ENCODE measurements around the gene SYMPK.

Gene SYMPK

DNA sequence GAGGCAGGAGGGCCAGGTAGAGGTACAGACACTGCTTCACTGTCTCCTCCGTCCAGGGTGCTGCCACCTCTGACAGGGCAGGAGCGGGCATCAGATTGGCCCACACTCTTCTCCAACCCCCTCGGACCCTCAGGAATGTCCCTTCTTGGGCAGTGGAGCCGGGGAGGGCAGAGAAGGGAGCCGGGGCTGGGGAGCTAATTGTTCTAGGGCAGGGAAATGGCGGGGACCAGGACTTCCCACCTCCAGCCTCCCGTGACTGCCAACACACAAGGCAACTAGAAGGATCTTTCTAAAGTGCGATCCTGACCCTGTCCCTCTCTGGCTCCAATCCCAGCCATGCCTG, 37.7 kb downstream of the SYMPK start:
- no peak for DNase-seq (ENCODE audit: low read depth)

DNA sequence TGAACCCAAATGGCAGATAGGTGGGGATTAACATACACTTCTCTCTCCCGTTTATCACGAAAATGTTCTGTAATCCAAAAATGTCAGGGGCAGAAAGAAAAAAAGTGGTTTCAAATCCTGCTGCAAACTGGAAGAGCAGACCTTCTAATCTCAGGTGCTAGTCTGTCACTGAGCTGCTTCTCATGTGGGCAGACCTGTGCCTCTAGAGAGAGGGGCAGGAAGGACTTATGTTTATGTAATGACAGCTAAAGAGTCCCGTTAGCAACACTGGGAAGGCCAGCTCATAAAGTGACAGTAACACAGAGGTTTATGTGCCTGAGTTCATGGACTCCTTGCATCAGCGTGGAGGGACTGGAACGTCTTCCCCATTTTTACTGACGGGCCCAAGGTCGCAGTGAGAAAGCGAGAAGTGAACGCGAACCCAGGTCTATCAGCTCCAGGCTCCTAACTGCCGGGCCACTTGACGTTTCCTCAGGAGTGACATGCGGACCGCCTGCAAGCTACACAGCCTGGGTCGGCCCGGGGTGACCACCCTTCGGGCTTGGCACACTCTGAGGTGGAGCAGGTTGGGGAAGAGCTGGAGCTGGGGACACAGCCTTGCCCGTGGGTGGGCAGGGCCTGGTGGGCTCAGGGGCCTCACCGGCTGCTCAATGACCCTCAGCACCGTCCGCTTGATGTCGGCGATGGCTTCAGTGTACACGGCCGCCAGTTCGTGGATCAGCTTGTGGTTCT, 38.2 kb downstream of the SYMPK start:
- no peak for DNase-seq (ENCODE audit: low read depth)

DNA sequence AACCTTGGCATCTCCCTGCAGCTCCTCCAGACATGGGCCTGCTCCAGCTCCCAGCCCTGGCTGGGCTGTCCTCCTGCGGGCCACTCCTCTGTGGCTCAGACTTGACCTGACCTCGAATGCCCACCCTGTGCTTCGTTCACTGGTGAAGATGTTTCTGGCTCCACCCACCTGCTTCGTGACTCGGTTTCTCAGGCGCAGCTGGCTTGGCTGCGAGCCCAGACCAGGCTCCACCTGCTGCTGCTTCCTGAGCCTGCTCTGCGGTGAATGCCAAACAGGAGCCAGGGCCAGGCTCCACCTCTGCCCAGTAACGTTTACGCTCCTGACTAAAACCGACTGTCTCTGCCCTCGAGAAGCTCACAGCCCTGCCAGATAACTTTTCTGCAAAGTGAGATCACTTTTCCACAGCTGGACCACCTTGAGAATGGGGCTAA, 38.9 kb downstream of the SYMPK start:
- DNase-seq (ENCODE audit: low read depth): no peak

DNA sequence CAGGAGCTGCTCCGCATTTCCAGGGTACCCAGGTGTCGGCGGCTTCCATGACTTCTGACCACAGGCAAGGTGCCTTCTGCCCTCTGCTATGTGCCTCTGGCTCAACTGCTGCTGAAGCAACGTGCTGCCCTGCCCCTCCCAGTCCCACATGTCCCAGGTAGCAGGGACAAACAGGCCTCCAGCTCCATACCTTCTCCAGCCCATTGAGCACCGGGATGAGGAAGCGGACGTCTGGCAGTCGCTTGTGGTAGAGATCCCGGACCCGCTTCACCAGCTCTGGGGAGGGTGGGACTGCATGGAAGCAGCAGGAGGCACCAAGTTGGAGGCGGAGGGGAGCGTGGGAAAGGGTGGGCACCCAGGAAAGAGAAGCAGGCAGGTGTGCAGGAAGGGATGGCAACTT, 39.8 kb downstream of the SYMPK start:
- DNase-seq (ENCODE audit: low read depth): no peak

DNA sequence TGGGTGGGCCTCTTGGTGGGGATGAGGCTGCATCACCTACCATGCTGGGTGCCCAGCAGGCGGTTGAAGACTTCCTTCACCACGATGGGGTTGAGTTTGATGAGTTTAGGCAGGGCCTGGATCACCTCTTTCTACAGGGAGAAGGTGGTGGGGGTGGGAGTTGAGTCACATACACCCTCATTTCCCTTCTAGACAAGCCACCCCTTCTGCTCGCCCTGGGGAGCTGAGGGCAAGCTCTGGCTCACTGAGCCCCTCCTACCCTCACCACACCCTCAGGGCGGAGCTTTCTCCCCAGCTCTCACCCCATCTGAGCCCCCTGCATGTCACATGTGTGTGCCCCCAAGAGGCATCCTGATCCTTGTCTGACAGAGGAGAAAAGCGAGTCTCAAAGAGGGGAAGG, 40.2 kb downstream of the SYMPK start:
- no peak for DNase-seq (ENCODE audit: low read depth)

DNA sequence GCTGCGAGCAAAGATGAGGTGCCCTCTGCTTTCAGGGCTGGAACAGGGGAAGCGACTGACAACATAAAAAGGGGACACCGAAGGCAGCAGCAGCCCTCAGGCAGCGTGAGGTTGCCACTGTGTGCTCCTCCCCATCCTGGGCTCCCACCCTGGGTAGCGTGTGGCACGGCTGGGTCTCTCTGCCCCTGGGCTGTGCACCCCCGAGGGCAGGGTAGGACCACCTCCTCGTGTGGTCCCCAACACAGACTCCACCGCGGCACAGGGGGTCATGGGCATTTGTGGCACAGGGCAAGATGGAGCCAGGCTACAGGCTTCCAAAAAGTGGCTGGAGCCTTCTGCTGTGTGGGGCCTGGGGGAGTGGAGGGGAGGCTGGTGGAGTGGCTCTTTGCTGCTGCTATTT, 41.4 kb downstream of the SYMPK start:
- DNase-seq (ENCODE audit: low read depth): no peak

DNA sequence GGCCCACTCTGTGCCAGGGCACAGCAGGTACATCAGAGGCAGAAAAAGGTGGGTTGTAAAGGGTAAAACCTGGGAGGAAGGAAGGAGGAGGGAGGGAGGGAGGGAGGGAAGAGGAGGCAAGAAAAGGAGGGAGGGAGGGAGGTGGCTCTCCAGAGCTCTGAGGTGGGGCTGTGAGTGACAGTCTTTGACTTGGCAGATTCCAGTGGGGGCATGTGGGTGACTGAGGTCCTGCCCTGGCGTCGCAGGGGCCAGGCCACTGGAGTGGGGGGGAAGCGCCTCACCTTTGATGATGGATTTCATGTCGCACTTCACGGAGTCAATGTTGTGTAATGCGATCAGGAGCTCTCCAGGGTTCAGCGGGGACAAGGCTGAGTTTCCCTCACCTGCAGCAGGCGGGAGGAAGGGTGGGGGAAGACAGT, 41.8 kb downstream of the SYMPK start:
- DNase-seq (ENCODE audit: low read depth): no peak

DNA sequence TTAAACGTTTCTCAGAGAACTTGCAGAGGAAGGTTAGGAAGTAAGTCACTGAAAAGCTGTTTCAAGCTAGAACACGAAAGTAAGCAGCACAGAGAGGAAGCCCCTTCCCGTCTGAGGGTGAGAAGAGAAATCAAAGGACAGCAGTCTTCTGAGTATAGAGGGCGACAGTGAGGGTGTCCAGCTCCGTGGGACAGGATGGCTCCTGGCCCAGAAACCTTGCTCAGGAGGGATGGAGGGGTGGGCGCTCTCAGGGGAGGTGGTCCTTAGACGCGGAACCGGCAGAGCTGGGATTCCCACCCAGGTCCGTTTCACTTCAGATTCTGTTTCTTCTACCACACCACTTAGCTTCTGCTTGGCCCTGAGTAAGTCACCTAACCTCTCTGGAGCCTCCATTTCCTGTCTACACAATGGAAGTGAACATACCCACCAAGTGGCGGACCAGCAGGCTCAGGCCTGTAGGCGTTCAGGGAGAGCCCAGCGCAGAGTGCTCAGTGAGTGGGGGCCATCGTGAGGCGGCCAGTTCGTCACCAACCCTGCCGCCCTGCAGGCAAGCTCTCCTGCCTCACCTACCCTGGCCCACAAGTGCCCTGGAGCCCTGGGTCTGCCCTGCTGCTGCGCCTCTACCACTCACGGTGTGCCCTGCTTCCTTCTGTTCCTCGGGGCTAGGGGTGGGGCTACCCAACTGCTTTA, 42.4 kb downstream of the SYMPK start:
- DNase-seq (ENCODE audit: low read depth): no peak

DNA sequence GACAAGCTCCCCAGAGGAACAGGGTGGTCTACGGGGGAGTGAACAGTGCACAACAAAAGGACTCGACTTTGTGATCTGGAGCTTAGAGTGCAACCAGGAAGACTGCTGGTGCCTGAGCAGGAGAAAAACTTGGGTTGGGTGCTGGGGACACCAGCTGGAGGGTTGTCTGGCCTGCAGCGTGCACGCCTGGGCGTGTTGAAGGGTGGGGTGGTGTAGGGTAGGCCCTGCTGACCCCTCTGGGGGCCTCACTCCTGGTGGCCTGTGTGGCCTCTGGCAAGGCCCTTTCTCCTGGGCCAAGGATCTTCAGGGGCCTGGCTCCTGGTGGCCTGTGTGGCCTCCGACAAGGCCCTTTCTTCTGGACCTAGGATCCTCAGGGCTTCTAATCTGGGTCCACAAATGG, 43.2 kb downstream of the SYMPK start:
- DNase-seq (ENCODE audit: low read depth): no peak

DNA sequence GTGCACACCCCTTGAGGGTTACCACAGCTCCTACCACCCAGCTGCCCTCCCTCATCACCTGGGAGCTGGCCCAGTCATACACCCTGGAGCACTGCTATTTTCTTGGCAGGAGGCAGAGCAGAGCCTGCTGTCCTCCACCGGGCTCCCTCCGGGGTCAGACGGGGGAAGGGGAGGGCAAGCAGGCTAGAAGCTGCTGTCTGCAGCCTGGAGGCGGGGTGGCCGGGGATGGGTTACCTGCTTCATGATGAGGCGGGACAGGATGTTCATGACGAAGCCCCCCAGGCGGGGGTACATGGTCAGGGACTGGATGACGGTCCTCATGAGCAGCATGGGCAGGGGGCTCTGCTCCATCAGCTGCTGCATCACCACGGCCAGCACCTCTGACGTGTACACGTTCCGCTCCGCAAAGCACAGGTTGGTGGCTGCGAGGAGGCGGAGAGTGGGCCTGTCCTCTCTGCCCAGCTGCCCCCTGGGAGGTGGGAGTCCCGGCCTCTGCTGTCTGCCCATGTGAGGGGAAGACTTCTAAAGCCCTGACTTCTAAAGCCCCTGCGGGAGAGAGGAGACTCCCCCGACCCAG, 45.1 kb downstream of the SYMPK start:
- DNase-seq (ENCODE audit: low read depth): no peak

DNA sequence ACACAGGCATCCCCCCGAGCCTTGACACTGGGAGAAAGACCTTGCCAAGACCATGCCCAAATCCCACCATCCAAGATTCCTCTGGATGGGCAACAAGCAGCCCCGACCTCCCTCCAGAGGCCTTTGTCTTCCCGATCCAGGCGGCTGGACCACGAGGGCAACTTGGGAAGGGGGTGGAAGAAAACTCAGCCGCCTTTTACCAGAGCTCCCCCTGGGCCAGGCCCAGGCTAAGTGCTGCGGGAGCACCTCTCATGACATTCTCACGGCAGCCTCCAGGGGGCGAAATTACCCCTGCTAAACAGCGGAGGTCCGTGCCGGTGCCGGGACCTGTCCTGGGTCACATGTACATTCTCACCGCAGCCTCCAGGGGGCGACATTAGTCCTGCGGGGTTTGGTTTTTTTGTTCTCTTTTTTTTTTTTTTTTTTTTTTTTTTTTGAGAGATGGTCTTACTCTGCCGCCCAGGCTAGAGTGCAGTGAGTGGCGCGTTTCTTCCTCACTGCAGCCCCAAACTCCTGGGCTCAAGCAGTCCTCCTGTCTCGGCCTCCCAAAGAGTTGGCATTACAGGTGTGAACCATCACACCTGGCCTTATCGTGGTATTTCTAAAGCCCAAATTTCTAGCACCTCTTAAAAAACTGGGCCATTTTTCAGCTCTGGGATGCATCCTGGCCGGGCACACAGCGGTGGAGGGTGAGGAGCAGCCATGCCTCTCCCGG, 45.8 kb downstream of the SYMPK start:
- peak; percentile 95 for DNase-seq (ENCODE audit: low read depth)

DNA sequence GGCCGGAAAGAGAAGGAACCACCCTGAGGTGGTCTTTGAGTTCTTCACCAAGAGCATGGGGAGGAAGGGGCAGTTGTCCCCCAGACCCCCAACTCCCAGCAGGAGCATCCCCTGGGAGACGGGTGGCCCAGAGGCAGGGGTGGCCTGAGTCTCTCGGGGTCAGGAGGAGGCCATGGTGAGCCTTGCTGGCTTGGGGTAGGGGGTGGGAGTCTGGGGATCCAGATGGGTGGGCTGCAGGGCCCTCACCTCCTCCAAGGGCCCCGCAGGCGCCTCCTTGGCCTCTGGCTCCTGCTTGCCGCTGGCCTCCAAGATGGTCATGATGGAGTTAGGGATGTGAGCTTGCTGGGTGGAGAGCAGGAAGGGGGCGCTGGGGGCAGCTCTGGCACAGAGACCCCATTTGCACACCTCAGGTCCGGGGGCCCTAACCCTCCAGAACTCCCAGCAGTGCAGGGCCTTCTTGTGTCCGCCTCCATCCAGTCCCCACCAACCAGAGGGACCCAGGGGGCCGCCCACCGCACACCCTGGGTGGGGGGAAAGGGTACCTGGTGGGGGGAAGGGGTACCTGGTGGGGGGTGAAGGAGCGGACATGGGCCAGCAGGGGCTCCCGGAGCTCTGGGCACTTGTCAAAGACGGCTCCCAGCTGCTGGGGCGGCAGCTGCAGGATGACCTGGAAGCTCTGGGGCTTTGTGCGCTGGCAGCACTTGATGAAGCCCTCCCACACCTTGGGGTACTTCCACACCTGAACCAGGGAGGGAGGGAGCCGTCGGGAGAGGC, 46.5 kb downstream of the SYMPK start:
- DNase-seq (ENCODE audit: low read depth): no peak

DNA sequence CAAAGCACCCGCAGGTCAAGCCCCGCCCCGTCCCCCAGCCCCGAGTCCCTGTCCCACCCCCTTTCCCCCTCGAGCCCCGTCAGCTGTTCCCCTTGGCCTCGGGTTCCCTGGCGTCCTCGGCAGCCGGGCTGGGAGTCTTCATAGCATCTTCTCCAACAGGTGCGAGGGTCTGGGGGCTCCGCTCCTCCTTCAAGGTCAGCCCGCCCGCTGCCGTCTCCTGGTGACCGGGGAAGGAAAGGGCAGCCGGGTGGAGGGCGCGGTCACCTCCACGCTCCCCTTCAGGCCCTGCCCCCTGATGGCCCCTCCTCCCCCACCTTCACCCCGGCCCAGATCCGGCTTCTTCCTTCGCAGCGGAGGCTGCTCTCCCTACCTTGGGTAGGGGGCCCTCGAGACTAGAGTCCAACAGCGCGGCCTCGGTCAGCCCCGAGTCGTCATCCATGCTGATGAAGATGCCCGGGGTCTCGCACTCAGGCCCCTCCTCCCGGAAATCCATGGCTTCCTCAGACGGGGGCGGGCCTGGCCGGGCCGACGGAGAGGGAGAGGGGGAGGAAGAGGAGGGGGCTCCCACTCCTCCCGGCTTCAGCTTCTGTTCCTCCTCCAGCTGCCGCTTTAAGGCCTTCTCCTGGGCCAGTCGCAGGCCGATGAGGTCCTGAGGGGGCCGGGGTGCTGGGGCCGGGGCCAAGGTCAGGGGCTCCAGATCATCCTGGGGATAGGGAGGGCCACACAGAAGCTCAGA, 47.3 kb downstream of the SYMPK start:
- DNase-seq (ENCODE audit: low read depth): no peak

DNA sequence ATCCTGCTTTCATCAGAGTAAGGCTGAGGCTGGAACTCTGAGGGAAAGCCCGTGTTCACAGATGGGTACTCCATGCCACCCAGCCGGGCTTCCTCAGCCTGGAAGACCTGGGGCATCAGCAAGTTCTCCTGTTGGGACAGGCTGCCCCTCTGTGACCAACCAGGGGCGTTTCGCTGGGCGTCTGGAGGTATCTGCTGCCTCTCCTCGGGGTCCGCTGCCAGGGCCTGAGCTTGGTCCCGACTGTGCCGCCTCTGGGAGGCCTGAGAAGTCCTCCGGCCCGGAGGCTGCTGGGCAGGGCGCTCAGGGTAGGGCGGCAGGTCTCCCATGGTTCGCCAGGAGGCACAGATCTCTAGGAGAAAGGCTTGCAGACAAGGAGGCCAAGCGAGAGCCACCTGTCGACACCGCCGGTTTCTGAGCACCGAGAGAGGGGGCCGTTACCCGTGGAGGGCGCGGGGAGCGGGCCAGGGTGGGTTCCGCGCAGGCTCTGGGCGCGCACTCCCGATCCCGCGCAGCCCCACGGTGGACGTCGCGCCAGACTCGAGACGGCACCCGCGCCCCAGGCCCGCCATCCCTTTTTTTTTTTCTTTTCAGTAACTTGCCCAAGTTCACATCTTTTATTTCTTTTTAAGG, 48.0 kb downstream of the SYMPK start, which contains the start of gene RSPH6A:
RSPH6A (minus strand) TSS at position 458 of the 630 bp plus-strand sequence; CDS start at position 326, 132 bp downstream.
- DNase-seq (ENCODE audit: low read depth): no peak

DNA sequence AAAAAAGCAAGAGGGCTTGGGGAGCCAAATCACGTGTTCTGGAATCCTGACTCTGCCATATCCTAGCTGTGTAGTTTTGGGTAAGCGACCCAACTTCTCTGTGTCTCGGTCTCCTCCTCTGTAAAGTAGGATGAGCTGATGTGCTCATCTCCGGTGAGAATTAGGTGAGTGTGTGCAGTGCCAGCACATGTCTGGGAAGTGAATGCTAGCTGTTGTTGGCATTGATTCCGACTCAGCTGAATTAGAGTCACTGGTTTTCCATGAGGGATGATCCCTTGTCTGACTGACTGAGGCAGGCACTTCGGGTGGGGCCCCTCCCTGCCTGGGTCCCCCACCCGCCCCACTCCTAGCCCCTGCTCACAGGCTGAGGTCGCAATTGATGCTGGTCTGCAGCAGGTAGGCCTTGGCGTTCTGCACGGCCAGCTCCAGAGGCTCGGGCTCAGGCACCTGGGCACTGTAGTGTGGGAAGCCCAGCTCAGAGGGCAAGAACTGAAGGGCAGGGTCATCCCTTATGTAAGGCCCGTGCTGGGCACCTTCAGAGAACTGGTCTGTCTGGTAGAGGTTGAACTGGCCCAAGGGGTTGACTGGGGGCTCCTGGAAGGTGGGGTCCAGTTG, 48.7 kb downstream of the SYMPK start:
- DNase-seq (ENCODE audit: low read depth): no peak

DNA sequence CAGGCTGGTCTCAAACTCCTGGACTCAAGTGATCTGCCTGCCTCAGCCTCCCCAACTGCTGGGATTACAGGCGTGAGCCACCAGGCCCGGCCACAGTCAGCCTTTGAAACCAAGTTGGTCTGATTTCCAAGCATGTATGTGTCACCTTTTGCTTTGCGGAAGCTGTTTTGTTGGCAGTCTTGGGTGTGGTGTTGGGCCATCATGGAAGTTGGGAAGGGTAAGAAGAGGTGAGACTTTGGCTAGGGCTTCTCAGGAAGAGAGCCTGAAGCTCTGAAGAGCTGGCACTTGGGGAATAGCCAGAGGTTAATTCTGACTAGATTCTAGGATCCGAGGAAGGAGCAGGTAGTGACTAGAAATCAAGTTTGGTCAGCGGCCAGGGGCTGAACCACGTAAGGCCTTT, 50.6 kb downstream of the SYMPK start:
- DNase-seq (ENCODE audit: low read depth): no peak

DNA sequence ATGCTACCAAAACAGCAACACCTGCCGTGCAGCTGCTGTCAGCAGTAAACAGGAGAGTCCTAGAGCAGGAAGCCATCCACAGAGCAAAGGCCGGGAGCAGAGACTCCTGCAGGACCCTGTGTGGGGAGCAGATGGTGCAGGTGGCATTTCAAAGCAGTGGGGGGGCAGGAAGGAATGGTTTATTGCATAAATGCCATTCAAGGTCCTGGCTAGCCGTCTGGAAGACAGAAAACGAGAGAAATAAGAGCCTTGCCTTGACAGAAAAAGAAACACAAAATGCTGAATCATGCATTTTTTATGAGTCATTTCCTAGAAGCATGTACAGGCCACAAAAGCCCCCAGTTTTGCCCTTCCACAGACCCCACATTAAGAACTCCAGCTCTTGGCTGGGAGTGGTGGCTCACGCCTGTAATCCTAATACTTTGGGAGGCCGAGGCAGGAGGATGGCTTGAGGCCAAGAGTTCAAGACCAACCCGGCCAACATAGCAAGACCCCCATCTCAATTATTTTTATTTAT, 53.2 kb downstream of the SYMPK start:
- no peak for DNase-seq (ENCODE audit: low read depth)

DNA sequence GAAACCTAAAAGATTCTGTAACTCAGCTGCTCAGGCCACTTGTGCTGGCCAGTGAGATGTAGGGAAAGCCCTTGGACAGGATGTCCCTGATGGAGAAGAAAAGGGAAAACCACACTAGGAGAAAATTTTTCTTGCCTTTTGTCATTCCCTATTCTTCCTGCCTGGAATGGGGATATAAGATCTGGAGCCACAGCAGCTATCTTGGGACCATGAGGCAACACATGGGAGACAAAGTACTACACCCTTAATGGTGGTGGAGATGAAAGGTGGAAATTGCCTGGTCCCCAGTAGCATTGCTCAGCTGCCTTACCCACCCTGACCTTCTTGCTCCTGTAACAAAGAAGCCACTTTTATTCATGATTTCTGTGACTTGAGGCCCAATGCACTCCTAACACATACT, 57.2 kb downstream of the SYMPK start:
- no peak for DNase-seq (ENCODE audit: low read depth)

DNA sequence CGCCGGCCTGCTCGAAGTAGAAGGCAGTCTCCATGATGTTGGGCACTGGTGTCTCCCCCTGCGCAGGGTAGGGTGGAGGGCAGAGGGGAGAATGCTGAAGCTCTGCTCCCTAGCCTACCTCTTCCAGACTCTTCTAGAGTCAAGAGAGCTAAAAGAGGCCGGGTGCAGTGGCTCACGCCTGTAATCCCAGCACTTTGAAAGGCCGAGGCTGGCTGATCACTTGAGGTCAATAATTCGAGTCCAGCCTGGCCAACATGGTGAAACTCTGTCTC, 58.1 kb downstream of the SYMPK start:
- no peak for DNase-seq (ENCODE audit: low read depth)
